ENCODE measurements around the gene ACP7.
"Not testable (repeated sequence)": the region's sequence is repeated elsewhere in the genome, so short reads cannot be mapped to it uniquely, and the experiment has no call there.

GRCh38 chr19:39143757-39144289 lies 59.7 kb downstream of the ACP7 start:
- not testable (repeated sequence) for TF ChIP-seq CTCF (conservative IDR thresholded peaks at IDR 0.05 in 1 of 2, IDR thresholded peaks at IDR 0.05 in 1 of 2; ENCODE audit: low read depth in 1 of 2, low read length in 2 of 2); EZH2 (IDR thresholded peaks at IDR 0.05; ENCODE audit: low read length, missing control alignments)

Data from fibroblast of lung (primary cell).